Bronchial epithelial cell (primary cell): Measurements from ENCODE around the gene HIP1. TPM values are rescaled to one million over a fixed set of nuclear protein-coding genes. Genes with fewer than 3 reads are reported as not detected.
"Not testable (repeated sequence)": the region's sequence is repeated elsewhere in the genome, so short reads cannot be mapped to it uniquely, and the experiment has no call there.

Source experiments
- DNase-seq: peaks from one replicate; pipeline ENCODE4 v3.0.0-alpha.2; 2010; ENCODE audit warnings: low read depth
- FAIRE-seq: peaks from 2 replicates; lab custom pipeline; 2011; peaks lifted over from hg19 to GRCh38; lab: Jason Lieb, UNC
- H3K27me3 ChIP-seq: 2 replicates; pipeline ENCODE4 v1.5.1; 2011; ENCODE audit warnings: low read length; ENCODE audit not compliant: control insufficient read depth, insufficient read depth
- H3K36me3 ChIP-seq: 2 replicates; pipeline ENCODE4 v1.5.1; 2011; ENCODE audit warnings: low read length; ENCODE audit not compliant: control insufficient read depth, insufficient read depth
- H3K4me3 ChIP-seq: 2 replicates; pipeline ENCODE4 v1.5.1; 2011; ENCODE audit warnings: mild to moderate bottlenecking, low read depth, low read length, control low read depth
- CTCF ChIP-seq: IDR thresholded peaks from 2 replicates; pipeline ENCODE4 v1.5.1; 2011; ENCODE audit warnings: mild to moderate bottlenecking, moderate library complexity, low read length, control low read depth, inconsistent platforms; ENCODE audit not compliant: insufficient read depth, severe bottlenecking
- total RNA-seq: library from RNA; depleted of rRNA; stranded (reverse); fragments of >200 nt; gene quantifications from 2 replicates; pipeline ENCODE4 v1.2.1, GENCODE V29; 2014

Gene HIP1
- total RNA-seq, 1 donor from 2014 or later: 3.2 TPM

- Histone ChIP-seq H3K36me3 (no peaks in the 10 kb centered on the region), H3K4me3 (no peak overlapping the region), H3K27me3 (no peaks in the 10 kb centered on the region)
- no peak for TF ChIP-seq CTCF
- FAIRE-seq (no peak), DNase-seq (no peak)
Measured at GRCh38 chr7:75694638-75695399, 43.9 kb downstream of the HIP1 start.

- not testable (repeated sequence) for FAIRE-seq, H3K36me3 ChIP-seq, H3K4me3 ChIP-seq, DNase-seq, H3K27me3 ChIP-seq
Measured at GRCh38 chr7:75693668-75694067, 45.1 kb downstream of the HIP1 start.

- DNase-seq (no peak), FAIRE-seq (no peak)
- TF ChIP-seq CTCF: no peak
- Histone ChIP-seq H3K27me3 (peaks cover 2% of the 10 kb centered on the region), H3K36me3 (no peaks in the 10 kb centered on the region), H3K4me3 (no peak overlapping the region)
Measured at GRCh38 chr7:75691793-75692543, 46.8 kb downstream of the HIP1 start.

- FAIRE-seq (no peak), DNase-seq (no peak)
- Histone ChIP-seq H3K4me3 (no peak overlapping the region), H3K36me3 (no peaks in the 10 kb centered on the region), H3K27me3 (peaks cover 2% of the 10 kb centered on the region)
- no peak for TF ChIP-seq CTCF
Measured at GRCh38 chr7:75690121-75690523, 48.6 kb downstream of the HIP1 start.

- no peak for FAIRE-seq
- Histone ChIP-seq H3K4me3 (no peak overlapping the region), H3K27me3 (peaks cover 2% of the 10 kb centered on the region), H3K36me3 (no peaks in the 10 kb centered on the region)
- no peak for DNase-seq
- no peak for TF ChIP-seq CTCF
Measured at GRCh38 chr7:75689246-75690099, 49.3 kb downstream of the HIP1 start.
